ENCODE measurements around the gene ENDOD1. TPM values are rescaled to one million over a fixed set of nuclear protein-coding genes. Genes with fewer than 3 reads are reported as not detected.

ENDOD1 gene
- total and polyA plus RNA-seq, 2 donors (not counting 1 experiment from before 2014, with no cell fraction given), result 7.0 to 11.7 TPM

GRCh38 chr11:95095858-95096587, 6.4 kb downstream of the ENDOD1 start:
- H3K4me3 ChIP-seq (ENCODE audit: control extremely low read depth in 1 of 5, extremely low read depth in 1 of 5, insufficient read depth in 1 of 5, low read depth in 2 of 5, low read length in 4 of 5), result peak overlapping the region in 1 of 5 experiments; percentile 0
- H3K79me2 ChIP-seq (ENCODE audit: control insufficient read depth, insufficient read depth, low read length), result peaks cover 93% of the 10 kb centered on the region
- peak overlapping the region; percentile 31 to 54 for H3K27ac ChIP-seq (ENCODE audit: low read length in 2 of 2)
- no peaks in the 10 kb centered on the region for H3K36me3 ChIP-seq (replicated peaks in 1 of 2; ENCODE audit: control extremely low read depth in 1 of 2, control insufficient read depth in 1 of 2, extremely low read depth in 1 of 2, insufficient read depth in 2 of 2, low read length in 1 of 2)
- TF ChIP-seq EZH2 (IDR thresholded peaks at IDR 0.05; ENCODE audit: borderline replicate concordance, insufficient read depth, low read depth, low read length, poor library complexity, severe bottlenecking) (no peak), CTCF (IDR thresholded peaks at IDR 0.05) (no peak)
- ChIA-PET CTCF (interaction anchor here (0.5 to 1.6 kb wide), 4 partner anchors 25 to 685 kb away, joined by 4 to 6 read pairs (median 5); no protein-coding TSS in a partner anchor), POLR2A (interaction anchor here (0.5 to 1.0 kb wide), 3 partner anchors 23 to 628 kb away, joined by 5 to 8 read pairs (median 5); no protein-coding TSS in a partner anchor)
- intact Hi-C loops (cut with micrococcal nuclease), result loop anchor here (1.0 kb wide), 3 partner anchors 29 to 619 kb away; no protein-coding TSS in a partner anchor
- no peak overlapping the region for H2AFZ ChIP-seq (ENCODE audit: insufficient read depth, low read depth, low read length, poor library complexity, severe bottlenecking)
- H3K27me3 ChIP-seq (replicated peaks in 1 of 4; ENCODE audit: control extremely low read depth in 1 of 4, control insufficient read depth in 3 of 4, insufficient read depth in 4 of 4, low read length in 3 of 4), result no peaks in the 10 kb centered on the region
- peak overlapping the region; percentile 76 for H3K27ac Mint-ChIP-seq
- H3K9me3 ChIP-seq (ENCODE audit: control extremely low read depth in 1 of 3, control insufficient read depth in 2 of 3, insufficient read depth in 1 of 3, low read length in 2 of 3), result no peaks in the 10 kb centered on the region
- no peaks in the 10 kb centered on the region for H3K9me3 Mint-ChIP-seq (ENCODE audit: insufficient read depth)
- H3K27me3 Mint-ChIP-seq, result no peaks in the 10 kb centered on the region
- peaks cover 18% of the 10 kb centered on the region for H4K20me1 ChIP-seq (ENCODE audit: control insufficient read depth, insufficient read depth, low read length, poor library complexity, severe bottlenecking)
- peaks cover 71 to 73% of the 10 kb centered on the region in 2 donors for H3K4me1 ChIP-seq (ENCODE audit: control insufficient read depth in 2 of 2, insufficient read depth in 2 of 2, low read length in 2 of 2)
- DNase-seq (peak; percentile 54), ATAC-seq (ENCODE audit: low read depth) (peak; percentile 86)
- WGBS (ENCODE audit: insufficient coverage), result no CpG with 5 or more reads among the region's 4 CpGs
- H3K4me3 Mint-ChIP-seq, result peak overlapping the region; percentile 44
- H3K9ac ChIP-seq (ENCODE audit: low read length), result peak overlapping the region; percentile 26
- peak overlapping the region; percentile 54 for H3K4me2 ChIP-seq (replicated peaks; ENCODE audit: low read depth, low read length, poor library complexity, severe bottlenecking)
- H3K4me1 Mint-ChIP-seq, result peaks cover 86% of the 10 kb centered on the region

DNA sequence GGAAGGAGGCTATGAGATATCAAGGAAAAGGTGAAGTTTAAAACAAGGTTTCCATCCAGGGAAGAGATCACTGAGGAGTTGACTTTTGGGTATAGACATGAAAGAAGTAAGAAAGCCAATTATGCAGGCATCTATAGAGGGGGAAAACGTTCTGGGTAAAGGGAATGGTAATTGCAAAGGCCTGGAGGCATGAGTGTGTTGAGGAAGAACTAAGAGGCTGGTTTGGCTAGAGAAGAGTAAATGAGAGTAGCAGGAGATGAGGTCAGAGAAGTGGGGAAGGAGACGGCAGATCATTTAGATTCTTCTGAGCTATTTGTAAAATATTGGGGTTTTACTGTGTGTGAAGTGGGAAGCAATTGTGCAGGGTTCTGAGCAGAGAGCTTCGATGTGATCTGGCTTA, 7.6 kb downstream of the ENDOD1 start:
- H3K27me3 Mint-ChIP-seq, result no peaks in the 10 kb centered on the region
- peaks cover 10% of the 10 kb centered on the region for H4K20me1 ChIP-seq (ENCODE audit: control insufficient read depth, insufficient read depth, low read length, poor library complexity, severe bottlenecking)
- POLR2A ChIA-PET, result no interaction called here
- no peak overlapping the region for H3K9ac ChIP-seq (ENCODE audit: low read length)
- H3K4me3 ChIP-seq (ENCODE audit: control extremely low read depth in 1 of 5, extremely low read depth in 1 of 5, insufficient read depth in 1 of 5, low read depth in 2 of 5, low read length in 4 of 5), result no peak overlapping the region
- peaks cover 86% of the 10 kb centered on the region for H3K79me2 ChIP-seq (ENCODE audit: control insufficient read depth, insufficient read depth, low read length)
- peaks cover 76% of the 10 kb centered on the region for H3K4me1 Mint-ChIP-seq
- H3K4me2 ChIP-seq (replicated peaks; ENCODE audit: low read depth, low read length, poor library complexity, severe bottlenecking), result peak overlapping the region; percentile 4
- intact Hi-C loops (cut with micrococcal nuclease), result no loop called here
- DNase-seq (no peak), ATAC-seq (ENCODE audit: low read depth) (no peak)
- H3K9me3 ChIP-seq (ENCODE audit: control extremely low read depth in 1 of 3, control insufficient read depth in 2 of 3, insufficient read depth in 1 of 3, low read length in 2 of 3), result no peaks in the 10 kb centered on the region
- H3K36me3 ChIP-seq (replicated peaks in 1 of 2; ENCODE audit: control extremely low read depth in 1 of 2, control insufficient read depth in 1 of 2, extremely low read depth in 1 of 2, insufficient read depth in 2 of 2, low read length in 1 of 2), result no peaks in the 10 kb centered on the region
- H3K9me3 Mint-ChIP-seq (ENCODE audit: insufficient read depth), result no peaks in the 10 kb centered on the region
- WGBS (ENCODE audit: insufficient coverage), result 69% methylated on average over 3 of the region's 3 CpGs
- H3K4me3 Mint-ChIP-seq, result no peak overlapping the region
- CTCF ChIA-PET, result interaction anchor here (1.6 kb wide), 1 partner anchor 28 kb away, joined by 6 read pairs; no protein-coding TSS in a partner anchor
- peak overlapping the region; percentile 22 for H3K27ac Mint-ChIP-seq
- no peaks in the 10 kb centered on the region for H3K27me3 ChIP-seq (replicated peaks in 1 of 4; ENCODE audit: control extremely low read depth in 1 of 4, control insufficient read depth in 3 of 4, insufficient read depth in 4 of 4, low read length in 3 of 4)
- H3K4me1 ChIP-seq (ENCODE audit: control insufficient read depth in 2 of 2, insufficient read depth in 2 of 2, low read length in 2 of 2), result peaks cover 59 to 62% of the 10 kb centered on the region in 2 donors
- no peak overlapping the region for H2AFZ ChIP-seq (ENCODE audit: insufficient read depth, low read depth, low read length, poor library complexity, severe bottlenecking)
- no peak for TF ChIP-seq CTCF (IDR thresholded peaks at IDR 0.05)
- TF ChIP-seq EZH2 (IDR thresholded peaks at IDR 0.05; ENCODE audit: borderline replicate concordance, insufficient read depth, low read depth, low read length, poor library complexity, severe bottlenecking), result no peak
- H3K27ac ChIP-seq (ENCODE audit: low read length in 2 of 2), result peak overlapping the region in 1 of 2 donors; percentile 0

All from B cell (primary cell).